Right lobe of liver (tissue), 6 donors: Measurements from ENCODE around the gene C1RL. TPM values are rescaled to one million over a fixed set of nuclear protein-coding genes. Genes with fewer than 3 reads are reported as not detected.
A peak's percentile ranks its signal among the peaks of the same experiment; 100 is the strongest.

Source experiments
- ATAC-seq, 4 donors: fragments of 200-7000 bp; cut with Tn5 transposase; one replicate each; pipeline ENCODE4 v1.9.1; 2020; ENCODE audit warnings: mild to moderate bottlenecking in 4 of 4, moderate library complexity in 4 of 4
- DNase-seq, 3 donors: peaks; one replicate each; pipeline ENCODE4 v3.0.0-alpha.2; 2020
- H3K27ac ChIP-seq, 3 donors: fragments of 200-600 bp; one replicate each; pipeline ENCODE4 v1.8.0; 2022
- H3K27me3 ChIP-seq, 2 donors: fragments of 200-600 bp; one replicate each; pipeline ENCODE4 v1.8.0; 2022
- H3K36me3 ChIP-seq, 4 donors: fragments of 200-600 bp; sonication (generic) in 1 of 4; one replicate each; pipeline versions ENCODE4 v1.5.1 to v1.8.0; 2017 to 2022; ENCODE audit warnings: control low read depth in 1 of 4
- H3K4me1 ChIP-seq, 4 donors: fragments of 200-600 bp; sonication (generic) in 1 of 4; one replicate each; pipeline versions ENCODE4 v1.5.1 to v1.8.0; 2017 to 2022; ENCODE audit warnings: control low read depth in 1 of 4
- H3K4me3 ChIP-seq, 3 donors: fragments of 200-600 bp; one replicate each; pipeline ENCODE4 v1.8.0; 2022
- H3K9me3 ChIP-seq, 4 donors: fragments of 200-600 bp; sonication (generic) in 1 of 4; one replicate each; pipeline versions ENCODE4 v1.5.1 to v1.8.0; 2017 to 2022; ENCODE audit warnings: control low read depth in 1 of 4
- CTCF ChIP-seq, 4 donors: fragments of 200-600 bp in 3 of 4; fragments of 450-650 bp in 1 of 4; IDR thresholded peaks; one replicate each; pipeline versions ENCODE4 v1.5.1 to v1.8.0; 2016 to 2022; ENCODE audit warnings: antibody characterized with exemption in 4 of 4, mild to moderate bottlenecking in 2 of 4
- POLR2A ChIP-seq: fragments of 450-650 bp; IDR thresholded peaks from one replicate; pipeline ENCODE4 v1.6.1; 2017; ENCODE audit warnings: antibody characterized with exemption, mild to moderate bottlenecking
- WGBS: methylation state at CpG from one replicate; pipeline ENCODE4 v1.1.6; 2018; ENCODE audit warnings: low coverage, low lambda C conversion rate; ENCODE audit not compliant: insufficient coverage; ENCODE audit errors: missing lambda C conversion rate; 5-methylcytosine and 5-hydroxymethylcytosine counted together
- intact Hi-C, 2 donors: fragments of 100-400 bp; cut with DNase I; formaldehyde crosslinking; loops; one replicate each; pipeline versions ENCODE4 v1.11.2 to v1.14.1; 2022
- total RNA-seq, 6 experiments: library from RNA; depleted of rRNA in 2 of 6; stranded (reverse); fragments of >200 nt in 2 of 6; fragmentation: NEBNext Ultra II Directional in 3 of 6; extraction: Animal tissue kit (Norgen Biotek cat#: 25700) in 3 of 6; gene quantifications; one replicate each; pipeline versions ENCODE4 v1.1.0 to v1.2.4, GENCODE V29; 2016 to 2023
- donor health status: DM: no; HTN: yes; CAD: no.
- donor health status: DM: no; HTN: no; CAD: no.
- donor health status: DM: no; HTN: no; CAD: no.
- donor health status: DM: no; HTN: yes; CAD: no.
- donor health status: DM: no; HTN: yes; CAD: no.

The C1RL gene
- total RNA-seq, 6 experiments from 2014 or later = 202 to 236 (median 216) TPM

- peak in 3 of 4 donors; percentile 12 to 16 (median 12) for ATAC-seq
- Histone ChIP-seq H3K27ac (peak overlapping the region in 2 of 3 donors; percentile 18 to 20), H3K36me3 (peaks cover 2 to 24% (median 8%) of the 10 kb centered on the region in 4 donors), H3K27me3 (no peaks in the 10 kb centered on the region), H3K9me3 (no peaks in the 10 kb centered on the region), H3K4me1 (peaks cover 0 to 43% (median 14%) of the 10 kb centered on the region in 4 donors), H3K4me3 (no peak overlapping the region)
- TF ChIP-seq CTCF (IDR thresholded peaks at IDR 0.05) (no peak), POLR2A (peak; percentile 43)
- intact Hi-C loops = loop anchor here in 1 of 2 donors (10.0 kb wide), 1 partner anchor 139 kb away; the partner anchor contains the start of gene PTPN6
- peak in 1 of 3 donors; percentile 55 for DNase-seq
- WGBS = 18% methylated on average over 6 of the region's 10 CpGs
These were observed 15.1 kb downstream of the C1RL start for GRCh38 chr12:7093892-7094291.

- TF ChIP-seq POLR2A = no peak
- TF ChIP-seq CTCF (IDR thresholded peaks at IDR 0.05) = no peak
- 40% methylated on average over 5 of the region's 5 CpGs for WGBS
- H3K9me3 ChIP-seq = no peaks in the 10 kb centered on the region
- no peak overlapping the region for H3K4me3 ChIP-seq
- peak overlapping the region in 2 of 3 donors; percentile 84 to 94 for H3K27ac ChIP-seq
- peaks cover 2 to 24% (median 11%) of the 10 kb centered on the region in 4 donors for H3K36me3 ChIP-seq
- H3K27me3 ChIP-seq = no peaks in the 10 kb centered on the region
- DNase-seq (peak in 1 of 3 donors; percentile 37), ATAC-seq (no peak)
- intact Hi-C loops = loop anchor here in 1 of 2 donors (10.0 kb wide), 1 partner anchor 139 kb away; the partner anchor contains the start of gene PTPN6
- H3K4me1 ChIP-seq = peaks cover 0 to 47% (median 14%) of the 10 kb centered on the region in 4 donors
These were observed 15.5 kb downstream of the C1RL start for GRCh38 chr12:7093486-7093885.

- Histone ChIP-seq H3K27me3 (no peaks in the 10 kb centered on the region), H3K36me3 (peaks cover 5 to 24% (median 13%) of the 10 kb centered on the region in 4 donors), H3K27ac (peak overlapping the region; percentile 84 to 94 (median 84)), H3K4me1 (peaks cover 0 to 51% (median 14%) of the 10 kb centered on the region in 4 donors), H3K9me3 (no peaks in the 10 kb centered on the region), H3K4me3 (no peak overlapping the region)
- DNase-seq = peak in 1 of 3 donors; percentile 45
- no peak for ATAC-seq
- no peak for TF ChIP-seq POLR2A
- no peak for TF ChIP-seq CTCF (IDR thresholded peaks at IDR 0.05)
- intact Hi-C loops = loop anchor here in 1 of 2 donors (10.0 kb wide), 1 partner anchor 138 kb away; the partner anchor contains the start of gene PTPN6
- WGBS = 57% methylated on average over 2 of the region's 8 CpGs
These were observed 16.0 kb downstream of the C1RL start for GRCh38 chr12:7092986-7093460.

GRCh38 chr12:7092229-7092985, 16.6 kb downstream of the C1RL start, which contains the start of gene C1R:
Gene C1R, minus strand, starts transcription at chr12:7092445. Its CDS starts 57 bp downstream, at chr12:7092388.
- intact Hi-C loops = loop anchor here in 1 of 2 donors (10.0 kb wide), 1 partner anchor 138 kb away; the partner anchor contains the start of gene PTPN6
- Histone ChIP-seq H3K27ac (peak within 1 kb of the TSS; percentile 84 to 94 (median 84)), H3K9me3 (no peaks in the 10 kb centered on the region), H3K27me3 (no peaks in the 10 kb centered on the region), H3K4me3 (peak within 1 kb of the TSS; percentile 56 to 90 (median 81)), H3K4me1 (peaks cover 0 to 51% (median 14%) of the 10 kb centered on the region in 4 donors), H3K36me3 (peaks cover 5 to 30% (median 17%) of the 10 kb centered on the region in 4 donors)
- peak; percentile 65 to 81 (median 73) for ATAC-seq
- DNase-seq = peak; percentile 86 to 90 (median 86)
- 7% methylated on average over 13 of the region's 16 CpGs for WGBS
- TF ChIP-seq CTCF (IDR thresholded peaks at IDR 0.05) (peak; percentile 90 to 93 (median 92)), POLR2A (peak; percentile 58)
